Hematopoietic multipotent progenitor cell treated with erythropoietin and hydrocortisone succinate and interleukin-3 and kit ligand, for 6 days (in vitro differentiated cells): Measurements from ENCODE around the gene TRIM72.
"Not testable (repeated sequence)": the region's sequence is repeated elsewhere in the genome, so short reads cannot be mapped to it uniquely, and the experiment has no call there.

Experiments used
- DNase-seq: peaks from one replicate; pipeline ENCODE4 v3.0.0-alpha.2; 2015

The TRIM72 gene

GRCh38 chr16:31216422-31217135 is 2.7 kb downstream of the TRIM72 start, which contains the start of gene PYDC1:
Gene PYDC1 (minus strand): TSS chr16:31217135. CDS start chr16:31217028, 107 bp downstream.
- DNase-seq: no peak

GRCh38 chr16:31217136-31217530 is 3.2 kb downstream of the TRIM72 start:
- DNase-seq: no peak

GRCh38 chr16:31219154-31219741 is 5.3 kb downstream of the TRIM72 start:
- no peak for DNase-seq

GRCh38 chr16:31221357-31222160 is 7.6 kb downstream of the TRIM72 start:
- DNase-seq: no peak

- DNase-seq: no peak
Measured at GRCh38 chr16:31223044-31223443, 9.1 kb downstream of the TRIM72 start.

DNA sequence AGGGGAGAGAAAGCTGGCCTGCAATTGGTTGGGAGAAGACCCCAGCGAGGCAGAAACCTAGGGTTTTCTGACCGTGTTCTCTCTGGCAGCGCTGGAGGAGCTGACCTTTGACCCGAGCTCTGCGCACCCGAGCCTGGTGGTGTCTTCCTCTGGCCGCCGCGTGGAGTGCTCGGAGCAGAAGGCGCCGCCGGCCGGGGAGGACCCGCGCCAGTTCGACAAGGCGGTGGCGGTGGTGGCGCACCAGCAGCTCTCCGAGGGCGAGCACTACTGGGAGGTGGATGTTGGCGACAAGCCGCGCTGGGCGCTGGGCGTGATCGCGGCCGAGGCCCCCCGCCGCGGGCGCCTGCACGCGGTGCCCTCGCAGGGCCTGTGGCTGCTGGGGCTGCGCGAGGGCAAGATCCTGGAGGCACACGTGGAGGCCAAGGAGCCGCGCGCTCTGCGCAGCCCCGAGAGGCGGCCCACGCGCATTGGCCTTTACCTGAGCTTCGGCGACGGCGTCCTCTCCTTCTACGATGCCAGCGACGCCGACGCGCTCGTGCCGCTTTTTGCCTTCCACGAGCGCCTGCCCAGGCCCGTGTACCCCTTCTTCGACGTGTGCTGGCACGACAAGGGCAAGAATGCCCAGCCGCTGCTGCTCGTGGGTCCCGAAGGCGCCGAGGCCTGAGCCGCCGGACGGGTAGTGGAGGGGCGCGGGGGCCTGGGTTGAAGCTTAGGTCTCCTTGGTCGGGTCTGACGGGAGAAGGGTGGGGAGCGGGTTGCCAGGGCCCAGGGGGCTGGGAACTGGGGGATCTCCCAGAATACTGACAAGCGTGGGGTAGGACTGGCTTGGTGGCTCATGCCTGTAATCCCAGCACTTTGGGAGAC is 10.4 kb downstream of the TRIM72 start:
- no peak for DNase-seq

- no peak for DNase-seq
Measured at GRCh38 chr16:31225193-31225592, 11.3 kb downstream of the TRIM72 start.

DNA sequence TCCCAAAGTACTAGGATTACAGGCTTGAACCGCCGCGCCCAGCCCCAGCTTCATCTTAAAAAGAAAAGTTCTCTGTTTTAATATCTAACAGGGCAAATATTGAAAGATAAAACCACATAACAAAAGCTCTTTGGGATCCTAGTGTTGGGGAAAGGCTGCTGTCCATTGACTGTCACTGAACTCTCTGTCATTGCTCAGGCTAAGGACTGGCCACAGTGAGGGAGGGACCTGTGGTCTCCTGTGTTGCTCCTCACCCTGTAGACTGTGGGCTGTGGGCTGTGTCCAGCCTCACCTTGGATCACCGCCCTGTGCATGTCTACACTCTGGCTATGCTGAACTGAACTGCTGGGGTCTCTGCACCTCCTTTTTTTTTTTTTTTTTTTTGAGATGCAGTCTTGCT is 14.3 kb downstream of the TRIM72 start:
- no peak for DNase-seq

GRCh38 chr16:31229501-31229900 is 15.6 kb downstream of the TRIM72 start:
- no peak for DNase-seq

DNA sequence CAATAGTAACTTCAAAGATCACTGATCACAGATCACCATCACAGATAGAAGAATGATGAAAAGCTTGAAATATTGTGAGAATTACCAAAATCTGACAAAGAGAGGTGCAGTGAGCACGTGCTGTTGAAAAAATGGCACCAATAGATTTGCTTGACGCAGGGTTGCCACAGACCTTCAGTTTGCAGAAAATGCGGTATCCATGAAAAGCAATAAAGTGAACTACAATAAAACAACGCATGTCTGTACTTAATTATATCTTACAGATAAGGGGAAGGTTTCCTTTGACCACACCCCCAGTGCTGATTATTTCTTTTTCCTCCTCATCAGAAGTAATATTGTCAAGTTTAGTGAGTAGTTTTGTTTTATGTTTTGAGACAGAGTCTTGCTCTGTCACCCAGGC is 24.1 kb downstream of the TRIM72 start:
- no peak for DNase-seq

DNA sequence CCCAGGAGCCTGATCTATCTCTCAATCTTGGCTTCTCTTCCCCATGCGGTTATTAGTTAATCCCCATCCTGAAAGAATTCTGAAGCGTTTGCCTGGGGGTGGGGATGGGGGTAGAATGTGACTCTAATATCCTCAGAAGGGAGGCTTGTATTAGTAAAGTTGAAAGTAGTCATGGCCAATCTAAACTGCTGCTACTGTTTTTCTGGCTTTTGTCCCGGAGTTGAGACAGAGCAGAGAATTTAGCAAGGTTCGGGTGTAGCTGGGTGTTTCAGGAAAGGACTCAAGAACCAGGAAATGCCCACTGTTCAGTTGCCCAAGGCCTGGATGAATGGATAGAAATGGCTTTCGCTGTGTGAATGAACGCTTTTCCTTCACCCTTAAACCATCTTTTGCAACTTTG is 28.3 kb downstream of the TRIM72 start:
- no peak for DNase-seq

GRCh38 chr16:31243734-31244670 is 30.1 kb downstream of the TRIM72 start:
- peak; percentile 67 for DNase-seq

DNA sequence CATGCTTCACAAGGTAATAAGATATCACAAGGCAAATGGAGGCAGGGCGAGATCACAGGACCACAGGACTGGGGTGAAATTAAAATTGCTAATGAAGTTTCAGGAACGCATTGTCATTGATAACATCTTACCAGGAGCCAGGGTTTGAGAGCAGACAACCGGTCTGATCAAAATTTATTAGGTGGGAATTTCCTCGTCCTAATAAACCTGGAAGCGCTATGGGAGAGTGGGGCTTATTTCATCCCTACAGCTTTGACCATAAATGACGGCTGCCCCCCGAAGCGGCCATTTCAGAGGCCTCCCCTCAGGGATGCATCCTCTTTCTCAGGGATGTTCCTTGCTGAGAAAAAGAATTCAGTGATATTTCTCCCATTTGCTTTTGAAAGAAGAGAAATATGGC is 31.7 kb downstream of the TRIM72 start:
- DNase-seq: not testable (repeated sequence)

GRCh38 chr16:31246296-31246695 is 32.4 kb downstream of the TRIM72 start:
- no peak for DNase-seq

DNA sequence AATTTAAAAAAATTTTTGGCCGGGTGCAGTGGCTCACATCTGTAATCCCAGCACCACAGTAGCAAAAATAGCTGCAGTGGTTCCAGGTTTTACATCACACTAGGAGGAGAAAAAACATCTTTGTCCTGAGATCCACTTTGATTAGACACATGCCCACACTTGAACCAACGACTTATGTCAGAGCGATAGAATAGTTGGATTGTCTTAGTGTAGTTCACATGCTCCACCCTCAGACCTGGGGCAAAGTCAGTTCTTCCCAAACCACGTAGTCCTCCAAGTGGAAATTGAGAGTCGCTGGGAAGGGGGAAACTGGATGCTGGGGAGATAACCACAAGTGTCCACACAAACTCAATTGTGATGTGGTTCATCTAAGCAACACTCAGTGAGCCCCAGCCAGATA is 34.4 kb downstream of the TRIM72 start:
- DNase-seq: no peak

DNA sequence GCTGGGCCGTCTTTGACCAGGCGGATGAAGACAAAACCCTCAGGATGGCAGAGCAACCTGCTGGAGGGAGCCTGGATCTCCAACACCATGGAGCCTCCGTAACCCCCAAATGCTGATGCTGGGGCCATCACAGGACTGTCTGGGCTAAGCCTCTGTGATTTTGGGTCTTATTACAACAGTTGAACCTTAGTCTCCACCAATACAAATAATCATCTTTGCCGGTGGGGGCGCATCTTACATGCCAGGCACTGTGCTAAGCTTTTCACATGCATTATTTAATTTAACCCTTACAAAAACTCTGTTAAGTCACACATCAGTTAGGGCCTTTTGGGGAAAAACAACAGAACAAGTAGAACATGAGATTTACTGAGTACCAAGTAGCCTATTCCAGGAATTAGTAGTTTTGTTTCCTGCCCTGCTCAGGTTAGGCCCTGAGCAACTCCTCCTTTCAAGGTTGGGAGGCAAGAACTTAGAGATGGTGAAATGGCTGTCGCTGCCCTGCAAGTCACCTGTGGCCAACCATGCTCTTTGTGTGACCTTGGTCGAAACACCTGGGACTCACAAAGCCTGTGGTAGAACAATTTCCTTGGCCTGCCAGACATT is 37.0 kb downstream of the TRIM72 start:
- DNase-seq: no peak

DNA sequence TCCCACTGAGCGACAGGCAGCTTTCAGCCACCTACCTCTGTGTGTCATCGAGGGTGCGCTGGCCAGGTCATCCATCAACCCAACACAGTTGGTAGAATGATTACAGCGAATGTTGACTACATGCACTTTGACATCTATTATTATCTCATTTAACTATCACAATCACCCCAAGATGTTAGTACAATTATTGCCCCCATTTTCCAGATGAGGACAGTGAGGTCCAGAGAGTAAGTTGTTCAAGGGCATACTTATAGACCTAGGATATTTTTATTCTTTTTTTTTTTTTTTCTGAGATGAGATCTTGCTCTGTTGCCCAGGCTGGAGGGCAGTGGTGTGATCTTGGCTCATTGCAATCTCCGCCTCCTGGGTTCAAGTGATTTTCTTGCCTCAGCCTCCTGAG is 37.5 kb downstream of the TRIM72 start:
- DNase-seq: no peak

DNA sequence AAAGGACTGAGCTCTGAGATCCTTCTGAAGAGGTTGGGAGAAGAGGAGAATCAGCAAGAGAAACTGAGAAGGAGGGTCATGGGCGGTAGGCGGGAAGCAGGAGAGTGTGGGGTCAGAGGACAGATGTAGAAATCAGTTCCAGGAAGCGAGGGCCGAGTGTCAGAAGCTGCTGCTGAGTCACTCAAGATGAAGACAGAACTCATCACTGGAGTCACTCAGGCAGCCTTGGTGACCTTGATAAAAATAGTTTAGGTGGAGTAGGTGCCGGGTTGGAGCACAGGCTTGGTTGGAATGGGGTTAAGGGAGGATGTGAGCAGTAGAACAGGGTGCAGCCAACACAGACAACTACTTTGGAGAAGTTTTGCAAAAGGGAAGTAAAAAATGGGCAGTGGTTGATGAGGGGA is 39.7 kb downstream of the TRIM72 start:
- DNase-seq: peak; percentile 75

GRCh38 chr16:31256466-31256865 is 42.5 kb downstream of the TRIM72 start:
- DNase-seq: no peak

GRCh38 chr16:31258366-31258765 is 44.4 kb downstream of the TRIM72 start:
- no peak for DNase-seq
